GM12892 (cell line): Measurements from ENCODE around the gene SEC14L3.

ENCODE experiments used
- POLR2A ChIP-seq: IDR thresholded peaks from 2 replicates; pipeline ENCODE4 v1.6.1; 2011; ENCODE audit warnings: low read depth, low read length, control low read depth
- POLR2AphosphoS5 ChIP-seq: IDR thresholded peaks from 2 replicates; pipeline ENCODE4 v1.6.1; 2011; ENCODE audit warnings: low read depth, low read length, control low read depth
- TAF1 ChIP-seq: IDR thresholded peaks from 2 replicates; pipeline ENCODE4 v1.6.1; 2011; ENCODE audit warnings: low read depth, mild to moderate bottlenecking, control low read depth, low read length, borderline replicate concordance

GRCh38 chr22:30502911-30503310 lies 31.1 kb upstream of the SEC14L3 start:
- TF ChIP-seq POLR2A, result no peak
- TF ChIP-seq TAF1, result no peak
- no peak for TF ChIP-seq POLR2AphosphoS5
